Coronary artery (tissue), 2 donors: Measurements from ENCODE around the gene MMAB.
A peak's percentile ranks its signal among the peaks of the same experiment; 100 is the strongest.

Source experiments
- DNase-seq: peaks from one replicate; pipeline ENCODE4 v3.0.0-alpha.2; 2017; ENCODE audit warnings: low spot score
- H3K27ac ChIP-seq, 2 donors: fragments of 200-600 bp; sonication (generic); one replicate each; pipeline ENCODE4 v1.5.1; 2016 to 2019
- H3K4me3 ChIP-seq: fragments of 200-600 bp; sonication (generic); 2 replicates; pipeline ENCODE4 v1.5.1; 2016; ENCODE audit warnings: mild to moderate bottlenecking, moderate library complexity
- CTCF ChIP-seq: fragments of 200-600 bp; sonication (generic); IDR thresholded peaks from one replicate; pipeline ENCODE4 v1.5.1; 2019; ENCODE audit warnings: antibody characterized with exemption

Gene MMAB

GRCh38 chr12:109578330-109578927 lies 5.1 kb upstream of the MMAB start:
- TF ChIP-seq CTCF: no peak
- Histone ChIP-seq H3K27ac (no peak overlapping the region), H3K4me3 (no peak overlapping the region)
- DNase-seq: no peak

GRCh38 chr12:109577311-109577710 lies 4.0 kb upstream of the MMAB start:
- H3K4me3 ChIP-seq: no peak overlapping the region
- no peak overlapping the region for H3K27ac ChIP-seq
- no peak for TF ChIP-seq CTCF
- no peak for DNase-seq

- DNase-seq: no peak
- Histone ChIP-seq H3K27ac (no peak overlapping the region), H3K4me3 (no peak overlapping the region)
- no peak for TF ChIP-seq CTCF
These were observed 2.4 kb upstream of the MMAB start for GRCh38 chr12:109575683-109576082.

- no peak for DNase-seq
- Histone ChIP-seq H3K4me3 (peak overlapping the region; percentile 75), H3K27ac (peak overlapping the region; percentile 38 to 52)
- TF ChIP-seq CTCF: no peak
These were observed 575 bp upstream of the MMAB start for GRCh38 chr12:109573914-109574244.

GRCh38 chr12:109572506-109572845 lies 828 bp downstream of the MMAB start:
- TF ChIP-seq CTCF: no peak

GRCh38 chr12:109571773-109572505 lies 1.4 kb downstream of the MMAB start:
- Histone ChIP-seq H3K27ac (no peak overlapping the region), H3K4me3 (no peak overlapping the region)
- TF ChIP-seq CTCF: no peak
- no peak for DNase-seq

More at GRCh38 chr12:109572506-109572845, 828 bp downstream of the MMAB start:
- Histone ChIP-seq H3K27ac (no peak overlapping the region), H3K4me3 (peak overlapping the region; percentile 75)
- DNase-seq: no peak

GRCh38 chr12:109568486-109568885 lies 4.8 kb downstream of the MMAB start:
- DNase-seq: no peak
- Histone ChIP-seq H3K4me3 (no peak overlapping the region), H3K27ac (no peak overlapping the region)
- no peak for TF ChIP-seq CTCF
